NCI-H1694 treated with DMSO at 0.1 percent for 48 hours (cell line): Measurements from ENCODE around the gene AKIRIN2.
A peak's percentile ranks its signal among the peaks of the same experiment; 100 is the strongest.
"Not testable (repeated sequence)": the region's sequence is repeated elsewhere in the genome, so short reads cannot be mapped to it uniquely, and the experiment has no call there.

ENCODE experiments used
- DNase-seq: peaks from one replicate; lab custom pipeline; 2025; lab: John Stamatoyannopoulos, UW

Gene AKIRIN2

GRCh38 chr6:87718662-87719433, 16.8 kb upstream of the AKIRIN2 start:
- DNase-seq = no peak

GRCh38 chr6:87716928-87717614, 15.0 kb upstream of the AKIRIN2 start:
- no peak for DNase-seq

- no peak for DNase-seq
Observed at GRCh38 chr6:87714093-87714842, 12.2 kb upstream of the AKIRIN2 start.

- not testable (repeated sequence) for DNase-seq
Observed at GRCh38 chr6:87712713-87713112, 10.7 kb upstream of the AKIRIN2 start.

- no peak for DNase-seq
Observed at GRCh38 chr6:87710090-87710489, 8.1 kb upstream of the AKIRIN2 start.

GRCh38 chr6:87708581-87709427, 6.8 kb upstream of the AKIRIN2 start:
- DNase-seq = not testable (repeated sequence)

- DNase-seq = no peak
Observed at GRCh38 chr6:87706187-87706966, 4.3 kb upstream of the AKIRIN2 start.

- DNase-seq = no peak
Observed at GRCh38 chr6:87705070-87705691, 3.1 kb upstream of the AKIRIN2 start.

- DNase-seq = not testable (repeated sequence)
Observed at GRCh38 chr6:87703039-87703438, 1.0 kb upstream of the AKIRIN2 start.

GRCh38 chr6:87702589-87702945, 534 bp upstream of the AKIRIN2 start:
- no peak for DNase-seq

GRCh38 chr6:87701344-87701675, 723 bp downstream of the AKIRIN2 start:
- no peak for DNase-seq

GRCh38 chr6:87700397-87701343, 1.4 kb downstream of the AKIRIN2 start:
- no peak for DNase-seq

GRCh38 chr6:87699576-87699975, 2.5 kb downstream of the AKIRIN2 start:
- DNase-seq = no peak

GRCh38 chr6:87698547-87699006, 3.5 kb downstream of the AKIRIN2 start:
- DNase-seq = no peak

- DNase-seq = peak; percentile 58
Observed at GRCh38 chr6:87697581-87698546, 4.2 kb downstream of the AKIRIN2 start.

- DNase-seq = not testable (repeated sequence)
Observed at GRCh38 chr6:87696817-87697216, 5.2 kb downstream of the AKIRIN2 start.

GRCh38 chr6:87692086-87692485, 9.9 kb downstream of the AKIRIN2 start:
- no peak for DNase-seq

GRCh38 chr6:87690441-87690840, 11.6 kb downstream of the AKIRIN2 start:
- DNase-seq = no peak
